ENCODE results near the gene THAP12.
"Not testable (repeated sequence)": the region's sequence is repeated elsewhere in the genome, so short reads cannot be mapped to it uniquely, and the experiment has no call there.

THAP12 gene

DNA sequence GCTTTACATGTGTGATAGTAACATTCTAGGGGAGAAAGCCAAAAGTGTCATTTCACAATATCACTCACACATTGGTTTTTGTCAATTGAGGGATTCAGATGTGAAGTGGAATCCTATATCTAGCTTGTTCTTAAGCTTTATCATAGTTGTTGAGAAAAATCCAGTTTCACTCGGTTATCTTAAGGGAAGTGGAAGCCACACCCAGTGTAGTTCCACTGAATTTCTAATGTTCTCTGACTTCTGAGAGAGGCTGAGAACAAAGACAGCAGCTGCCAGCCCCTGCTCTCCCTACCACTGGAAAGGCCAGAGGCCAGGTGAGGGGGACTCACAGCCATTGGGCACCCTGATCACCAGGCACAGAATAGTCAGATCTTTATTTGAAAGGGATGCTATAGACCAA, 53.7 kb downstream of the THAP12 start:
- 83% methylated on average over 1 of the region's 1 CpG for WGBS, 2 experiments (ENCODE audit: insufficient coverage in 2 of 2)
- peaks cover 39% of the 10 kb centered on the region for H3K4me1 ChIP-seq (ENCODE audit: control insufficient read depth, insufficient read depth, low read length, poor library complexity, severe bottlenecking)
- no peak overlapping the region for H3K27ac ChIP-seq (ENCODE audit: low read depth, low read length, severe bottlenecking)
- no peak overlapping the region for H3K4me3 ChIP-seq (ENCODE audit: extremely low read depth, insufficient read depth, low read length, poor library complexity, severe bottlenecking)
- no peaks in the 10 kb centered on the region for H3K36me3 ChIP-seq (ENCODE audit: control insufficient read depth, insufficient read depth, low read length)
- H3K9me3 ChIP-seq (ENCODE audit: control insufficient read depth, low read length), result no peaks in the 10 kb centered on the region

DNA sequence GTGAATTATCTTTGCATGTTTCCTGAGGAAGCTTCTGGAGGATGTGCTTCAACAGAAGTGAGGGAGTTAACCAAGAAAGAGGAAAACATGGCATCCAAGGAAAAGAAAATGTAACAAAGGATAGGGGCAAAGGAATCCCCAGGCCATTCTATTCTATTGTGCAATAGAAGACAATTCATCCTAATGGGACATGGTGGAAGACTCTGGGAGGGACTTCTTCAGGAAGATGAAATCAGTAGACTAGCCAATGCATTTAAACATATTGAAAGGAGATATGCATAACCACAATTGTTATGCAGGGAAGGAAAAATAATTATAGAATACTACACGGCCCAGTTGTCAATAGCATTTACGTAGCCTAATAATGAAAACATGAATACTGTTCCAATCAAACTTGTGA, 55.7 kb downstream of the THAP12 start:
- Histone ChIP-seq H3K36me3 (ENCODE audit: control insufficient read depth, insufficient read depth, low read length) (no peaks in the 10 kb centered on the region), H3K4me3 (ENCODE audit: extremely low read depth, insufficient read depth, low read length, poor library complexity, severe bottlenecking) (no peak overlapping the region), H3K27ac (ENCODE audit: low read depth, low read length, severe bottlenecking) (no peak overlapping the region), H3K9me3 (ENCODE audit: control insufficient read depth, low read length) (no peaks in the 10 kb centered on the region), H3K4me1 (ENCODE audit: control insufficient read depth, insufficient read depth, low read length, poor library complexity, severe bottlenecking) (peaks cover 37% of the 10 kb centered on the region)
- no CpG with 5 or more reads among the region's 2 CpGs for WGBS, 2 experiments (ENCODE audit: insufficient coverage in 2 of 2)

DNA sequence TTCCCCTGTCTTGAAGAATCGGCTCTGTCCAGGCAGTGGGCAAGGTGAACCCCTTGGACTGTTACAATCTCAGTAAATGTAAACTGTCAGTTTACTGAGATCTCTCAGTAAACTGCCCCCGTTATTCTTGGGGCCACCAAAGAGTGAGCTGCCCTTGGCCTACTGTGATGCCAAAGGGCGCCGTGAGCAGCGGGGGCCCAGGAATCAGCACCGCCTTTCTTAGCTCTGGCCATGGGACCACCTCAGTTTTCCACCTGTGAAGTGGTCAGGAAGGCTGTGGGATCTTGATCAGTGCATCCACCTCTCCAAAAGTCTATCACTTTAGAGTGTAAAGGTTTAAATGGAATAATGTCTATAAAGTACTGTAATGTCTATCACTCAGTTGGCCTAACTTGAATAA, 57.1 kb downstream of the THAP12 start:
- WGBS, 2 experiments (ENCODE audit: insufficient coverage in 2 of 2), result 88 to 93% methylated on average over 5 to 6 of the region's 6 CpGs
- Histone ChIP-seq H3K4me3 (ENCODE audit: extremely low read depth, insufficient read depth, low read length, poor library complexity, severe bottlenecking) (no peak overlapping the region), H3K27ac (ENCODE audit: low read depth, low read length, severe bottlenecking) (no peak overlapping the region), H3K4me1 (ENCODE audit: control insufficient read depth, insufficient read depth, low read length, poor library complexity, severe bottlenecking) (peaks cover 25% of the 10 kb centered on the region), H3K36me3 (ENCODE audit: control insufficient read depth, insufficient read depth, low read length) (no peaks in the 10 kb centered on the region), H3K9me3 (ENCODE audit: control insufficient read depth, low read length) (no peaks in the 10 kb centered on the region)

DNA sequence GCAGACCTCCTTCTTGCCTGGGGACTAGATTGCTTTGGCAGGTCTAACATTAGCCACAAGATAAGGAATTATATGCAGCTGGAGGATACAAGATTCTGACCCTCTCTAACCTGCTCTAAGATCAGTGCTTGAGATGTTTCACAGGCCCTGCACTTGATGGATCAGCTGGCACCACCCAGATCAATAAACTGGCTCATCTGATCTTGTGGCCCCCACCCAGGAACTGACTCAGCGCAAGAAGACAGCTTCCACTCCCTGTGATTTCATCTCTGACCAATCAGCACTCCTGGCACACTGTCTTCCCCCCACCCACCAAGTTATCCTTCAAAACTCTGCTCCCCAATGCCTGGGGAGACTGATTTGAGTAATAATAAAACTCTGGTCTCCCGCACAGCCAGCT, 57.6 kb downstream of the THAP12 start:
- H3K9me3 ChIP-seq (ENCODE audit: control insufficient read depth, low read length); H3K36me3 ChIP-seq (ENCODE audit: control insufficient read depth, insufficient read depth, low read length); H3K27ac ChIP-seq (ENCODE audit: low read depth, low read length, severe bottlenecking); H3K4me3 ChIP-seq (ENCODE audit: extremely low read depth, insufficient read depth, low read length, poor library complexity, severe bottlenecking): not testable (repeated sequence)
- H3K4me1 ChIP-seq (ENCODE audit: control insufficient read depth, insufficient read depth, low read length, poor library complexity, severe bottlenecking), result peaks cover 21% of the 10 kb centered on the region
- 80% methylated on average over 1 of the region's 2 CpGs; no CpG with 5 or more reads in 1 of the 2 experiments for WGBS, 2 experiments (ENCODE audit: insufficient coverage in 2 of 2)

DNA sequence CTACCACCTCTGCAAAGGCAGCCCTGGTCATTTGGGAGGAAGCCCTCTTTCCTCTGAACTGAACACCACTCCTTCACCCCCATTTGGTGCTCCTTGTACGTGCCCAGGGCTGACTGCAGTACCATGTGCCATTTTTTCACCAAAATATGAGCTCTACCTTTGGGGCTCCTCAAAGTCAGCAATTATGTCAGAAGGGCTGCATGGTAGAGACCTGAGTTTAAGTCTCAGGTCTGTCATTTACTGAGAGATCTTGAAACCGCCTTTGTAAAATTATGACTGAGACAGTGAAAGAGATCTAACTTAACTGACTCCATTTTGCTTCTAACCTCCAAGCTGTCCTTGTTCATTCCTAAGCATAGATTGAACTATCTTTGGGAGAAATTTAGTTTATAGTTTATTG, 58.0 kb downstream of the THAP12 start:
- no peak overlapping the region for H3K27ac ChIP-seq (ENCODE audit: low read depth, low read length, severe bottlenecking)
- no peaks in the 10 kb centered on the region for H3K9me3 ChIP-seq (ENCODE audit: control insufficient read depth, low read length)
- WGBS, 2 experiments (ENCODE audit: insufficient coverage in 2 of 2), result 87 to 100% methylated on average over 1 to 2 of the region's 2 CpGs
- no peaks in the 10 kb centered on the region for H3K36me3 ChIP-seq (ENCODE audit: control insufficient read depth, insufficient read depth, low read length)
- H3K4me1 ChIP-seq (ENCODE audit: control insufficient read depth, insufficient read depth, low read length, poor library complexity, severe bottlenecking), result peaks cover 21% of the 10 kb centered on the region
- no peak overlapping the region for H3K4me3 ChIP-seq (ENCODE audit: extremely low read depth, insufficient read depth, low read length, poor library complexity, severe bottlenecking)

DNA sequence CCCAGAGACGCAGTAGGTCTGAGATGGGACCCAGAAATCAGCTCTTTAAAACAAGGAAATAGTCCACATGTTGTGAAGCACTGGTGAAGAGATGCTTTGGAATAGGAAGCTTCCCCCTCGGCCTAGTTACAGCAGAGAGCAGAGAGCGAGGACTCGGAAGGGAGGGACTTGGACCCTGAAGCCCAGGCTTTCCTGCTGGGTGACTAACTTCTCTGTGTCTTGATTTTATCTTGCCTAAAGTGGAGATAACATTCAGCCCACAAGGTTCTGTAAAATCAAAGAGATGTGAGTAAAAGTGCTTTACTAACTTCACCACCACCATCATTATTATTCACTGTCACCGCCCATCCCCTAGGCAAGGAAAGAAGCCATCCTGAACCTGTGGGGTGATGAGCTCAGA, 58.4 kb downstream of the THAP12 start:
- WGBS, 2 experiments (ENCODE audit: insufficient coverage in 2 of 2), result 63 to 65% methylated on average over 4 to 5 of the region's 5 CpGs
- no peak overlapping the region for H3K4me3 ChIP-seq (ENCODE audit: extremely low read depth, insufficient read depth, low read length, poor library complexity, severe bottlenecking)
- peaks cover 21% of the 10 kb centered on the region for H3K4me1 ChIP-seq (ENCODE audit: control insufficient read depth, insufficient read depth, low read length, poor library complexity, severe bottlenecking)

DNA sequence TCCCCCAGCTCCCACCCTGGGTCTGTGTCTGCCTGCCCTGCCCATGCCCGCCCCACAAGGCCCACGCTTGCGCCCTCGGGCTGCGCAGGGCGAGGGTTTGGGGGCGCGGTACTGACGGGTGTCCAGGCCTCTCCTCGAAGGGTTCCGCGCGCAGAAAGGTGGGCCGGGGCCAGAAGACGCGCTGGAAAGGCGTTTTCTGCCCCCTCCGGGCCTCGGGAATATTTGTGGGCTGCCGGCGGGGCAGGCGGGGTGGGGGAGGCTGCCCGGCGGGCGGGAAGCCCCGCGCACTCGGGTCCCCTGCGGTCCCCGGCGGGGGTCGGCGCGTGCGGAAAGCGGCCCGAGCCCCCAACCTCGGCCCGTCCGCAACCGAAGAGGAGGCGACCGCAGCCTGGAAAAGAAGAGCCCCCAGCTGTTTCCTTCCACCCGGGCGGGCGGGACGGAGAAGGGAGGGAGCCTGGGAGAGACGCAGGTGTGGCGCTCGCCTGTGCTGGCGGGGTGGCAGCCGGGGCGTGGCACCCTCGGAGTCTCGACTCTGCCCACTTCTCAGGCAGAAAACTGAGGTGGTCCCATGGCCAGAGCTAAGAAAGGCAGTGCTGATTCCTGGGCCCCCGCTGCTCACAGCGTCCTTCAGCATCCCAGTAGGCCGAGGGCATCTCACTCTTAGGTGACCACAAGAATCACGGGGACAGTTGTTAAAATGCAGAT, 59.0 kb downstream of the THAP12 start:
- no peak overlapping the region for H3K27ac ChIP-seq (ENCODE audit: low read depth, low read length, severe bottlenecking)
- H3K9me3 ChIP-seq (ENCODE audit: control insufficient read depth, low read length), result no peaks in the 10 kb centered on the region
- WGBS, 2 experiments (ENCODE audit: insufficient coverage in 2 of 2), result 10 to 11% methylated on average over 42 to 44 of the region's 59 CpGs
- peaks cover 17% of the 10 kb centered on the region for H3K4me1 ChIP-seq (ENCODE audit: control insufficient read depth, insufficient read depth, low read length, poor library complexity, severe bottlenecking)
- no peaks in the 10 kb centered on the region for H3K36me3 ChIP-seq (ENCODE audit: control insufficient read depth, insufficient read depth, low read length)
- H3K4me3 ChIP-seq (ENCODE audit: extremely low read depth, insufficient read depth, low read length, poor library complexity, severe bottlenecking), result peak overlapping the region; percentile 18

More for the DNA sequence above, 58.4 kb downstream of the THAP12 start:
- no peaks in the 10 kb centered on the region for H3K9me3 ChIP-seq (ENCODE audit: control insufficient read depth, low read length)
- H3K36me3 ChIP-seq (ENCODE audit: control insufficient read depth, insufficient read depth, low read length), result no peaks in the 10 kb centered on the region
- no peak overlapping the region for H3K27ac ChIP-seq (ENCODE audit: low read depth, low read length, severe bottlenecking)

DNA sequence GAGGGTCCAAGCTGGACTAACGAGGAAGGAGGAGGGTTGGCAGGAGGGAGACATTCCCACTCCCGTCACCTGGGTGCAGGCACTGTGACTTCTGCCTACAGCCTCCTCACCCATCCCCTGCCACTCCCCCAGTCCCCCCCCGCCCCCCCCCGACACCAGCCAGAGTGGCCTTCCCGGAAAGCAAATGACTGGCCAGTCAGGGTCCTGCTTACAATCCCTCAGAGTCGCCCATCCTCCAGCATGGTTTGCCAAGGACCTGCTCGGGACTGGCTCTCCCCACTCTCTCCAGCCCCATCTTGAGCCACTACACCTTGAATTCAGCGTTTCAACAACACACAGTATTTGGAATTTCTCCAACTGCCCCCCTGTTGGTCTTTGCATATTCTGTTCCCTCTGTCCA, 59.6 kb downstream of the THAP12 start:
- no peak overlapping the region for H3K27ac ChIP-seq (ENCODE audit: low read depth, low read length, severe bottlenecking)
- no peaks in the 10 kb centered on the region for H3K9me3 ChIP-seq (ENCODE audit: control insufficient read depth, low read length)
- no peaks in the 10 kb centered on the region for H3K36me3 ChIP-seq (ENCODE audit: control insufficient read depth, insufficient read depth, low read length)
- peaks cover 17% of the 10 kb centered on the region for H3K4me1 ChIP-seq (ENCODE audit: control insufficient read depth, insufficient read depth, low read length, poor library complexity, severe bottlenecking)
- 34 to 71% methylated on average over 4 to 5 of the region's 8 CpGs for WGBS, 2 experiments (ENCODE audit: insufficient coverage in 2 of 2)
- no peak overlapping the region for H3K4me3 ChIP-seq (ENCODE audit: extremely low read depth, insufficient read depth, low read length, poor library complexity, severe bottlenecking)

DNA sequence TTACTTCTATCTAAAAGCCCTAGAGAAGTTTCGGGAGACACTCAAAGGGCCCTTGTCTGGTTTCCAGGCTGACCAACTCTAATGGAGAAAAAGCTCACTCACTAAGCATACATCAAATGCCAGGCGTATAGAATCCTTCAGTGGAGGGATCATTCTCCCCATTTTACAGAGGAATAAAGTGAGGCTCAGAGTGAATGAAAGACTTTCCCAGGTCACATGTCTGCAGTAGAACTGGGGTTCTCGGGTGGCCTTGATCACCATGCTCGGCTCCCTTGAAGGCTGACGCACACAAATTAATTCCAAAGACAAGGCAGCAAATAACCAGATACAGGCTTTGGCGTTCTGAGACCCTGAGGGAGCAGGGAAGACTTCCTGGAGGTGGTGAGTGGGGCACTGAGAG, 60.0 kb downstream of the THAP12 start:
- WGBS, 2 experiments (ENCODE audit: insufficient coverage in 2 of 2), result 91 to 100% methylated on average over 1 to 5 of the region's 6 CpGs
- Histone ChIP-seq H3K4me1 (ENCODE audit: control insufficient read depth, insufficient read depth, low read length, poor library complexity, severe bottlenecking) (peaks cover 13% of the 10 kb centered on the region), H3K4me3 (ENCODE audit: extremely low read depth, insufficient read depth, low read length, poor library complexity, severe bottlenecking) (no peak overlapping the region), H3K9me3 (ENCODE audit: control insufficient read depth, low read length) (no peaks in the 10 kb centered on the region), H3K27ac (ENCODE audit: low read depth, low read length, severe bottlenecking) (no peak overlapping the region), H3K36me3 (ENCODE audit: control insufficient read depth, insufficient read depth, low read length) (no peaks in the 10 kb centered on the region)

DNA sequence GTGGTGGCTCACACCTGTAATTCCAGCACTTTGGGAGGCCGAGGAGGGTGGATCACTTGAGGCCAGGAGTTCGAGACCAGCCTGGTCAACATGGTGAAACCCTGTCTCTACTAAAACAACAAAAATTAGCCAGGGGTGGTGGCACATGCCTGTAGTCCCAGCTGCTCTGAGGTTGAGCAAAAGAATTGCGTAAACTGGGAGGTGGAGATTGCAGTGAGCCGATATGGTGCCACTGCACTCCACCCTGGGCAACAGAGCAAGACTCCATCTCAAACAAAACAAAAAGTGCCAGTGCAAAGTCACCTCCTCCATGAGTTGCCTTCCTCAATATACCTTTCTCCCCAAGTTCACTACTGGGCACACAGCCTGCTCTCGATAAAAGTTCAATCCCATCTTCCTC, 61.1 kb downstream of the THAP12 start:
- H3K9me3 ChIP-seq (ENCODE audit: control insufficient read depth, low read length); H3K27ac ChIP-seq (ENCODE audit: low read depth, low read length, severe bottlenecking); H3K4me3 ChIP-seq (ENCODE audit: extremely low read depth, insufficient read depth, low read length, poor library complexity, severe bottlenecking); H3K36me3 ChIP-seq (ENCODE audit: control insufficient read depth, insufficient read depth, low read length): not testable (repeated sequence)
- WGBS, 2 experiments (ENCODE audit: insufficient coverage in 2 of 2), result 89 to 95% methylated on average over 3 of the region's 5 CpGs
- peaks cover 11% of the 10 kb centered on the region for H3K4me1 ChIP-seq (ENCODE audit: control insufficient read depth, insufficient read depth, low read length, poor library complexity, severe bottlenecking)

DNA sequence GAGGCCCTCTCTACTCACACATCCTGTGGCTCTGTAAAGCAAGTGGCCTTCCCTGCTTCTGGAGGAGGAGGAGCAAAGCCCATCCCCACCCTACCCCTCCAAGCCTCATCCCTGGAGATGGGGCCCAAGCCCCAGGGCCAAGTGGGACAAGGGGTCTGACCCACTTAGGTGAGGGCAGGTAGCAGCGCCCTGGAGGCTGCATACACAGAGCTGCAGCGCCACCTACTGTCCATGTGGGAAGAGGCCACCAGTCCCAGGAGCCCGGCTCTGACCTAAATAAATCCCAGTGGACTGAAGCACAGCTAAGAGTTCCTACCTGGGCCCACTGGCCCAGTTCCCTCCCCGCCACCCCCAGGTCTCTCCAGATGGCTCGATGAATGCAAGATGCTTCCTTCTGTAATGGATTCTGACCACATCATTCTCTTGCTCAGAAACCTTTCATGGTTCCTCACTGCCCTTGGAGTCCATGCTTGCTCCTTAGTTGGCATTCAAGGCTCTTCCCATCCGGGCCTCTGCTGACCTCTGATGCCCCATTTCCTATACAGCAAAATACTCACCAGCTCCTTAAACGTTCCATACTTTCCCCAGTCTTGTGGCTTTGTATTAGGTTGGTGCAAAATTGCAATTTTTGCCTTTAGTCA, 62.1 kb downstream of the THAP12 start:
- 14 to 17% methylated on average over 6 to 7 of the region's 7 CpGs for WGBS, 2 experiments (ENCODE audit: insufficient coverage in 2 of 2)
- no peak overlapping the region for H3K27ac ChIP-seq (ENCODE audit: low read depth, low read length, severe bottlenecking)
- H3K4me3 ChIP-seq (ENCODE audit: extremely low read depth, insufficient read depth, low read length, poor library complexity, severe bottlenecking), result no peak overlapping the region
- H3K9me3 ChIP-seq (ENCODE audit: control insufficient read depth, low read length), result no peaks in the 10 kb centered on the region
- H3K36me3 ChIP-seq (ENCODE audit: control insufficient read depth, insufficient read depth, low read length), result no peaks in the 10 kb centered on the region
- H3K4me1 ChIP-seq (ENCODE audit: control insufficient read depth, insufficient read depth, low read length, poor library complexity, severe bottlenecking), result peaks cover 19% of the 10 kb centered on the region
